DOHH2 (cell line): Measurements from ENCODE around the gene INTS14.

ENCODE experiments used
- EZH2phosphoT487 ChIP-seq: fragments of 200-600 bp; sonication (generic); IDR thresholded peaks from 2 replicates; pipeline ENCODE4 v1.6.1; 2017; ENCODE audit warnings: borderline replicate concordance, mild to moderate bottlenecking, antibody characterized with exemption, low read length, moderate library complexity, mixed read lengths
- TF ChIP-seq, protein P1 (sequence below): fragments of 200-600 bp; sonication (generic); IDR thresholded peaks from one replicate; pipeline ENCODE4 v1.5.1; 2014; ENCODE audit warnings: antibody characterized with exemption, mild to moderate bottlenecking, low read depth, low read length; ENCODE audit not compliant: poor library complexity, severe bottlenecking

DNA sequence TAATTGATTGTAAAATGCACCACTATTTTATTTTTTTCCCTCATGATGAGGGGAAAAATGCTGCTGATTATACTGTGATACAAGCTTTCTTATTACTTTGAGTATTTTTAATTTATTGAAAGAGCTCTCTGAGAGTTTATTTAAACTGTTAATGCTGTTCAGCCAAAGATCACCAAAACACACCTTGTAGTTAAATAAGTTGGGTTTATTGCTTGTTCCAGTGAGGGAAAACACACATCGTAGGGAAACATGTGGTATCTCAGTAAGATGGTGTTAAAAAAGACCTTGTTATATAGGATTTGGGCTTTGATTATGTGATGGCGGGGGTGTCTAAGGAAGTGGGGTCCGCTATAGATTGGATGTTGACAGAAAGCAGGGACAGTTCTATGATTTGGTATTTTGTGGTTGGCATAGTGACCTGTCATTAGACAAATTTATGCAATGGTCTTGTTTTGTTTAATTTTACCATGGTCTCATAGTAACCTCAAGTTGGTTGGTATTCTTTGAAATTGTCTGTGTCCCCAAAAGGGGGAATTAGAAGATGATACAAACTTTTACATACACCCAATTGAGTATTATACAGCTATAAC, 69.6 kb downstream of the INTS14 start:
- TF ChIP-seq, protein P1, sequence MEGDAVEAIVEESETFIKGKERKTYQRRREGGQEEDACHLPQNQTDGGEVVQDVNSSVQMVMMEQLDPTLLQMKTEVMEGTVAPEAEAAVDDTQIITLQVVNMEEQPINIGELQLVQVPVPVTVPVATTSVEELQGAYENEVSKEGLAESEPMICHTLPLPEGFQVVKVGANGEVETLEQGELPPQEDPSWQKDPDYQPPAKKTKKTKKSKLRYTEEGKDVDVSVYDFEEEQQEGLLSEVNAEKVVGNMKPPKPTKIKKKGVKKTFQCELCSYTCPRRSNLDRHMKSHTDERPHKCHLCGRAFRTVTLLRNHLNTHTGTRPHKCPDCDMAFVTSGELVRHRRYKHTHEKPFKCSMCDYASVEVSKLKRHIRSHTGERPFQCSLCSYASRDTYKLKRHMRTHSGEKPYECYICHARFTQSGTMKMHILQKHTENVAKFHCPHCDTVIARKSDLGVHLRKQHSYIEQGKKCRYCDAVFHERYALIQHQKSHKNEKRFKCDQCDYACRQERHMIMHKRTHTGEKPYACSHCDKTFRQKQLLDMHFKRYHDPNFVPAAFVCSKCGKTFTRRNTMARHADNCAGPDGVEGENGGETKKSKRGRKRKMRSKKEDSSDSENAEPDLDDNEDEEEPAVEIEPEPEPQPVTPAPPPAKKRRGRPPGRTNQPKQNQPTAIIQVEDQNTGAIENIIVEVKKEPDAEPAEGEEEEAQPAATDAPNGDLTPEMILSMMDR: no peak
- no peak for TF ChIP-seq EZH2phosphoT487
